Smooth muscle cell (in vitro differentiated cells): ENCODE data around the gene PLEKHA7. TPM values are rescaled to one million over a fixed set of nuclear protein-coding genes. Genes with fewer than 3 reads are reported as not detected.

Experiments
- DNase-seq: peaks from one replicate; lab custom pipeline; 2025; ENCODE audit not compliant: unreplicated experiment; lab: John Stamatoyannopoulos, UW
- H2AFZ ChIP-seq: fragments of 200-600 bp; sonication (generic); 2 replicates; pipeline ENCODE4 v1.6.0; 2016; ENCODE audit warnings: antibody characterized with exemption, low read depth, mild to moderate bottlenecking
- H3F3A ChIP-seq: fragments of 200-600 bp; sonication (generic); 2 replicates; pipeline ENCODE4 v1.6.0; 2017; ENCODE audit warnings: antibody characterized with exemption, low read depth
- H3K27ac ChIP-seq: fragments of 200-600 bp; sonication (generic); 2 replicates; pipeline ENCODE4 v1.5.1; 2016; ENCODE audit warnings: low read depth, mild to moderate bottlenecking
- H3K27me3 ChIP-seq: fragments of 200-600 bp; sonication (generic); 2 replicates; pipeline ENCODE4 v1.6.1; 2016; ENCODE audit warnings: low read depth, mild to moderate bottlenecking
- H3K36me3 ChIP-seq: fragments of 200-600 bp; sonication (generic); 2 replicates; pipeline ENCODE4 v1.5.1; 2016; ENCODE audit warnings: low read depth
- H3K4me1 ChIP-seq: fragments of 200-600 bp; sonication (generic); 2 replicates; pipeline ENCODE4 v1.5.1; 2016; ENCODE audit warnings: low read depth
- H3K4me2 ChIP-seq: fragments of 200-600 bp; sonication (generic); 2 replicates; pipeline ENCODE4 v1.6.0; 2016; ENCODE audit warnings: mild to moderate bottlenecking
- H3K4me3 ChIP-seq: fragments of 200-600 bp; sonication (generic); 2 replicates; pipeline ENCODE4 v1.5.1; 2016; ENCODE audit warnings: mild to moderate bottlenecking
- H3K79me2 ChIP-seq: fragments of 200-600 bp; sonication (generic); 2 replicates; pipeline ENCODE4 v1.6.0; 2016; ENCODE audit warnings: low read depth, mild to moderate bottlenecking
- H3K9ac ChIP-seq: fragments of 200-600 bp; sonication (generic); 2 replicates; pipeline ENCODE4 v1.6.0; 2016; ENCODE audit warnings: low read depth
- H3K9me3 ChIP-seq: fragments of 200-600 bp; sonication (generic); replicated peaks from 2 replicates; pipeline ENCODE4 v1.5.1; 2016; ENCODE audit warnings: low read depth
- H4K20me1 ChIP-seq: fragments of 200-600 bp; sonication (generic); 2 replicates; pipeline ENCODE4 v1.6.0; 2016; ENCODE audit warnings: low read depth
- CTCF ChIP-seq: fragments of 200-600 bp; sonication (generic); IDR thresholded peaks from 2 replicates; pipeline ENCODE4 v1.5.1; 2017; ENCODE audit warnings: borderline replicate concordance, mild to moderate bottlenecking, antibody characterized with exemption; ENCODE audit not compliant: insufficient read depth, poor library complexity, severe bottlenecking
- WGBS: methylation state at CpG from one replicate; pipeline ENCODE4 v1.1.7; 2016; ENCODE audit warnings: low lambda C conversion rate; 5-methylcytosine and 5-hydroxymethylcytosine counted together
- polyA plus RNA-seq: library from polyadenylated mRNA; unstranded; fragments of >200 nt; fragmentation: Nextera tagmentation; extraction: Ambion mirVana; gene quantifications from 2 replicates; pipeline ENCODE4 v1.2.1, GENCODE V29; 2016
- total RNA-seq: library from RNA; depleted of rRNA; stranded (reverse); fragments of >200 nt; gene quantifications from 2 replicates; pipeline ENCODE4 v1.2.3, GENCODE V29; 2014

Gene PLEKHA7
- total and polyA plus RNA-seq, 2 experiments from 2014 or later = 0.19 to 22.2 TPM

GRCh38 chr11:16960250-16960649 lies 54.0 kb downstream of the PLEKHA7 start:
- Histone ChIP-seq H4K20me1 (no peaks in the 10 kb centered on the region), H3K9me3 (no peaks in the 10 kb centered on the region), H3K4me1 (peaks cover 12% of the 10 kb centered on the region), H2AFZ (no peak overlapping the region), H3K27ac (no peak overlapping the region), H3K4me3 (no peak overlapping the region), H3K4me2 (no peak overlapping the region), H3K79me2 (no peaks in the 10 kb centered on the region), H3K9ac (no peak overlapping the region), H3K27me3 (no peaks in the 10 kb centered on the region), H3K36me3 (no peaks in the 10 kb centered on the region), H3F3A (no peaks in the 10 kb centered on the region)
- DNase-seq = no peak
- 73% methylated on average over 5 of the region's 5 CpGs for WGBS
- TF ChIP-seq CTCF = no peak

GRCh38 chr11:16959602-16960001 lies 54.6 kb downstream of the PLEKHA7 start:
- Histone ChIP-seq H3K36me3 (no peaks in the 10 kb centered on the region), H3K9me3 (no peaks in the 10 kb centered on the region), H3K4me3 (no peak overlapping the region), H2AFZ (no peak overlapping the region), H3K9ac (no peak overlapping the region), H3K4me1 (peaks cover 12% of the 10 kb centered on the region), H3K4me2 (no peak overlapping the region), H3F3A (no peaks in the 10 kb centered on the region), H3K79me2 (no peaks in the 10 kb centered on the region), H3K27ac (no peak overlapping the region), H4K20me1 (no peaks in the 10 kb centered on the region), H3K27me3 (no peaks in the 10 kb centered on the region)
- TF ChIP-seq CTCF = no peak
- 93% methylated on average over 4 of the region's 4 CpGs for WGBS
- DNase-seq = no peak

GRCh38 chr11:16958833-16959232 lies 55.4 kb downstream of the PLEKHA7 start:
- Histone ChIP-seq H3F3A (no peaks in the 10 kb centered on the region), H3K27me3 (no peaks in the 10 kb centered on the region), H3K36me3 (no peaks in the 10 kb centered on the region), H3K79me2 (no peaks in the 10 kb centered on the region), H3K27ac (no peak overlapping the region), H3K9me3 (no peaks in the 10 kb centered on the region), H2AFZ (no peak overlapping the region), H3K4me2 (no peak overlapping the region), H3K4me1 (peaks cover 12% of the 10 kb centered on the region), H3K4me3 (no peak overlapping the region), H4K20me1 (no peaks in the 10 kb centered on the region), H3K9ac (no peak overlapping the region)
- 80% methylated on average over 5 of the region's 5 CpGs for WGBS
- TF ChIP-seq CTCF = no peak
- no peak for DNase-seq

GRCh38 chr11:16956538-16957153 lies 57.6 kb downstream of the PLEKHA7 start:
- Histone ChIP-seq H3K27me3 (no peaks in the 10 kb centered on the region), H3K36me3 (no peaks in the 10 kb centered on the region), H3K79me2 (no peaks in the 10 kb centered on the region), H3K4me1 (peaks cover 16% of the 10 kb centered on the region), H3K9me3 (no peaks in the 10 kb centered on the region), H3K27ac (no peak overlapping the region), H2AFZ (no peak overlapping the region), H3K9ac (no peak overlapping the region), H4K20me1 (no peaks in the 10 kb centered on the region), H3K4me2 (no peak overlapping the region), H3K4me3 (no peak overlapping the region), H3F3A (no peaks in the 10 kb centered on the region)
- 47% methylated on average over 5 of the region's 5 CpGs for WGBS
- DNase-seq = no peak
- no peak for TF ChIP-seq CTCF
